ENCODE results near the gene DGKZ. TPM values are rescaled to one million over a fixed set of nuclear protein-coding genes. Genes with fewer than 3 reads are reported as not detected.

DGKZ gene
- total and polyA plus RNA-seq, 10 of the 15 experiments (the other 5 are each of a cell fraction or from before 2014, with no cell fraction given) = 0.50 to 78.4 (median 39.5) TPM

DNA sequence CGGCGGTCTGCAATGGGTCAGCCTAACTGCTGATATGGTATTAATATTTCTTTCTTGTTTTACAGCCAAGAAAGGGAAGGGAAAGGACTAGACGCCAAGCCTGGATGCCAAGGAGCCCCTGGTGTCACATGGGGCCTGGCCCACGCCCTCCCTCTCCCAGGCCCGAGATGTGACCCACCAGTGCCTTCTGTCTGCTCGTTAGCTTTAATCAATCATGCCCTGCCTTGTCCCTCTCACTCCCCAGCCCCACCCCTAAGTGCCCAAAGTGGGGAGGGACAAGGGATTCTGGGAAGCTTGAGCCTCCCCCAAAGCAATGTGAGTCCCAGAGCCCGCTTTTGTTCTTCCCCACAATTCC, 36.1 kb downstream of the DGKZ start:
- TF ChIP-seq TAF1 (IDR thresholded peaks at IDR 0.05; ENCODE audit: borderline replicate concordance, low read depth, low read length) (no peak), NR2C1 (IDR thresholded peaks at IDR 0.05) (no peak)
- TF ChIP-seq, protein P1, sequence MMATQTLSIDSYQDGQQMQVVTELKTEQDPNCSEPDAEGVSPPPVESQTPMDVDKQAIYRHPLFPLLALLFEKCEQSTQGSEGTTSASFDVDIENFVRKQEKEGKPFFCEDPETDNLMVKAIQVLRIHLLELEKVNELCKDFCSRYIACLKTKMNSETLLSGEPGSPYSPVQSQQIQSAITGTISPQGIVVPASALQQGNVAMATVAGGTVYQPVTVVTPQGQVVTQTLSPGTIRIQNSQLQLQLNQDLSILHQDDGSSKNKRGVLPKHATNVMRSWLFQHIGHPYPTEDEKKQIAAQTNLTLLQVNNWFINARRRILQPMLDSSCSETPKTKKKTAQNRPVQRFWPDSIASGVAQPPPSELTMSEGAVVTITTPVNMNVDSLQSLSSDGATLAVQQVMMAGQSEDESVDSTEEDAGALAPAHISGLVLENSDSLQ (IDR thresholded peaks at IDR 0.05) = no peak
- TF ChIP-seq, protein P2, sequence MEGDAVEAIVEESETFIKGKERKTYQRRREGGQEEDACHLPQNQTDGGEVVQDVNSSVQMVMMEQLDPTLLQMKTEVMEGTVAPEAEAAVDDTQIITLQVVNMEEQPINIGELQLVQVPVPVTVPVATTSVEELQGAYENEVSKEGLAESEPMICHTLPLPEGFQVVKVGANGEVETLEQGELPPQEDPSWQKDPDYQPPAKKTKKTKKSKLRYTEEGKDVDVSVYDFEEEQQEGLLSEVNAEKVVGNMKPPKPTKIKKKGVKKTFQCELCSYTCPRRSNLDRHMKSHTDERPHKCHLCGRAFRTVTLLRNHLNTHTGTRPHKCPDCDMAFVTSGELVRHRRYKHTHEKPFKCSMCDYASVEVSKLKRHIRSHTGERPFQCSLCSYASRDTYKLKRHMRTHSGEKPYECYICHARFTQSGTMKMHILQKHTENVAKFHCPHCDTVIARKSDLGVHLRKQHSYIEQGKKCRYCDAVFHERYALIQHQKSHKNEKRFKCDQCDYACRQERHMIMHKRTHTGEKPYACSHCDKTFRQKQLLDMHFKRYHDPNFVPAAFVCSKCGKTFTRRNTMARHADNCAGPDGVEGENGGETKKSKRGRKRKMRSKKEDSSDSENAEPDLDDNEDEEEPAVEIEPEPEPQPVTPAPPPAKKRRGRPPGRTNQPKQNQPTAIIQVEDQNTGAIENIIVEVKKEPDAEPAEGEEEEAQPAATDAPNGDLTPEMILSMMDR (IDR thresholded peaks at IDR 0.05 in 2 of 3, conservative IDR thresholded peaks at IDR 0.05 in 1 of 3; ENCODE audit: control insufficient read depth in 2 of 3, extremely low read depth in 1 of 3, insufficient read depth in 1 of 3, low read depth in 3 of 3, low read length in 3 of 3) = 0 out of 6 replicates have a peak, but pooled peaks of 1 of the 3 experiments have one; percentile 10
- TF ChIP-seq, protein P3, sequence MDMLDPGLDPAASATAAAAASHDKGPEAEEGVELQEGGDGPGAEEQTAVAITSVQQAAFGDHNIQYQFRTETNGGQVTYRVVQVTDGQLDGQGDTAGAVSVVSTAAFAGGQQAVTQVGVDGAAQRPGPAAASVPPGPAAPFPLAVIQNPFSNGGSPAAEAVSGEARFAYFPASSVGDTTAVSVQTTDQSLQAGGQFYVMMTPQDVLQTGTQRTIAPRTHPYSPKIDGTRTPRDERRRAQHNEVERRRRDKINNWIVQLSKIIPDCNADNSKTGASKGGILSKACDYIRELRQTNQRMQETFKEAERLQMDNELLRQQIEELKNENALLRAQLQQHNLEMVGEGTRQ (IDR thresholded peaks at IDR 0.05; ENCODE audit: borderline replicate concordance, low read depth, low read length) = no peak
- no TSS peak for BruUV-seq (replicated peaks)
- Histone ChIP-seq H3K9ac (ENCODE audit: control insufficient read depth, insufficient read depth, low read length) (no peak overlapping the region), H3K9me3 (replicated peaks; ENCODE audit: control insufficient read depth, insufficient read depth, low read length) (no peaks in the 10 kb centered on the region), H3K27ac (ENCODE audit: control insufficient read depth, insufficient read depth) (no peak overlapping the region), H3K4me3 (no peak overlapping the region), H2AFZ (ENCODE audit: control insufficient read depth, low read depth, low read length) (no peak overlapping the region), H3K4me1 (ENCODE audit: control insufficient read depth, insufficient read depth, low read length) (peaks cover 8% of the 10 kb centered on the region), H3K79me2 (ENCODE audit: control insufficient read depth, insufficient read depth, low read length) (no peaks in the 10 kb centered on the region), H3K4me2 (ENCODE audit: control insufficient read depth, insufficient read depth) (no peak overlapping the region), H3K27me3 (replicated peaks in 1 of 2; ENCODE audit: control insufficient read depth in 2 of 2, insufficient read depth in 2 of 2, low read length in 1 of 2) (peaks cover 7 to 18% of the 10 kb centered on the region in 2 experiments), H3K36me3 (ENCODE audit: control insufficient read depth in 2 of 2, insufficient read depth in 2 of 2, low read length in 1 of 2) (no peaks in the 10 kb centered on the region), H4K20me1 (ENCODE audit: control insufficient read depth, insufficient read depth) (no peaks in the 10 kb centered on the region)
- CTCF ChIA-PET = interaction anchor here (0.9 to 1.8 kb wide), 12 partner anchors 13 to 235 kb away, joined by 3 to 9 read pairs (median 4); no protein-coding TSS in a partner anchor
- SMC1A ChIA-PET (ENCODE audit: uncharacterized antibody, unreplicated experiment) = interaction anchor here (0.6 to 1.2 kb wide), 4 partner anchors 9 to 234 kb away, joined by 3 read pairs; partner anchors contain the start of genes ATG13 and HARBI1
- POLR2A ChIA-PET = interaction anchor here (0.6 kb wide), 2 partner anchors 33 to 95 kb away, joined by 4 to 6 read pairs; no protein-coding TSS in a partner anchor
- WGBS (ENCODE audit: insufficient coverage, insufficient replicate concordance, low lambda C conversion rate, missing lambda C conversion rate) = 47% methylated on average over 7 of the region's 7 CpGs
- in situ Hi-C loops (cut with MboI) = no loop called here
- intact Hi-C loops (cut with micrococcal nuclease; ENCODE audit: unreplicated experiment) = no loop called here
- RAD21 ChIA-PET (ENCODE audit: unreplicated experiment) = interaction anchor here (0.7 to 0.9 kb wide), 2 partner anchors 23 to 31 kb away, joined by 3 read pairs; no protein-coding TSS in a partner anchor
- FAIRE-seq = no peak
- DNase-seq (ENCODE audit: low read depth, low spot score) = no peak
- ATAC-seq = no peak

Data from GM12878 (cell line).